ENCODE data around the gene PDE4B.
"Not testable (repeated sequence)": the region's sequence is repeated elsewhere in the genome, so short reads cannot be mapped to it uniquely, and the experiment has no call there.

GRCh38 chr1:65878342-65878741 lies 85.6 kb downstream of the PDE4B start:
- not testable (repeated sequence) for TF ChIP-seq CTCF (IDR thresholded peaks at IDR 0.05 in 2 of 3, conservative IDR thresholded peaks at IDR 0.05 in 1 of 3; ENCODE audit: insufficient read depth in 2 of 3, low read depth in 1 of 3, low read length in 3 of 3); ZFP30 (CRISPR knock-in tag; IDR thresholded peaks at IDR 0.05; ENCODE audit: borderline replicate concordance); SPI1 (IDR thresholded peaks at IDR 0.05; ENCODE audit: borderline replicate concordance, low read depth, low read length); SP1 (CRISPR knock-in tag; IDR thresholded peaks at IDR 0.05); E2F4 (CRISPR knock-in tag; IDR thresholded peaks at IDR 0.05; ENCODE audit: low read depth); ZNF217 (CRISPR knock-in tag; IDR thresholded peaks at IDR 0.05); L3MBTL2 (IDR thresholded peaks at IDR 0.05); GATA2 (CRISPR knock-in tag; IDR thresholded peaks at IDR 0.05); NCOA2 (IDR thresholded peaks at IDR 0.05; ENCODE audit: partially characterized antibody in 2 of 2); SRF (CRISPR knock-in tag; IDR thresholded peaks at IDR 0.05); ZBTB33 (CRISPR knock-in tag; IDR thresholded peaks at IDR 0.05); LEF1 (IDR thresholded peaks at IDR 0.05)
